ENCODE measurements around the gene SMIM32. TPM values are rescaled to one million over a fixed set of nuclear protein-coding genes. Genes with fewer than 3 reads are reported as not detected.

Gene SMIM32
- total and polyA plus RNA-seq, 2 donors (not counting 1 experiment from before 2014, with no cell fraction given): not detected

- peaks cover 29% of the 10 kb centered on the region for H3K27me3 Mint-ChIP-seq
- H3K4me3 Mint-ChIP-seq: no peak overlapping the region
- no peak for ATAC-seq (ENCODE audit: low read depth)
- CTCF ChIA-PET: no interaction called here
- Histone ChIP-seq H2AFZ (ENCODE audit: insufficient read depth, low read depth, low read length, poor library complexity, severe bottlenecking) (no peak overlapping the region), H4K20me1 (ENCODE audit: control insufficient read depth, insufficient read depth, low read length, poor library complexity, severe bottlenecking) (no peaks in the 10 kb centered on the region), H3K36me3 (replicated peaks in 1 of 2; ENCODE audit: control extremely low read depth in 1 of 2, control insufficient read depth in 1 of 2, extremely low read depth in 1 of 2, insufficient read depth in 2 of 2, low read length in 1 of 2) (no peaks in the 10 kb centered on the region), H3K27ac (ENCODE audit: low read length in 2 of 2) (no peak overlapping the region), H3K4me3 (ENCODE audit: control extremely low read depth in 1 of 5, extremely low read depth in 1 of 5, insufficient read depth in 1 of 5, low read depth in 2 of 5, low read length in 4 of 5) (no peak overlapping the region), H3K79me2 (ENCODE audit: control insufficient read depth, insufficient read depth, low read length) (no peaks in the 10 kb centered on the region), H3K9me3 (ENCODE audit: control extremely low read depth in 1 of 3, control insufficient read depth in 2 of 3, insufficient read depth in 1 of 3, low read length in 2 of 3) (peaks cover 0 to 5% (median 0%) of the 10 kb centered on the region in 3 donors), H3K4me2 (replicated peaks; ENCODE audit: low read depth, low read length, poor library complexity, severe bottlenecking) (no peak overlapping the region), H3K9ac (ENCODE audit: low read length) (no peak overlapping the region), H3K27me3 (replicated peaks in 1 of 4; ENCODE audit: control extremely low read depth in 1 of 4, control insufficient read depth in 3 of 4, insufficient read depth in 4 of 4, low read length in 3 of 4) (peaks cover 0 to 10% (median 1%) of the 10 kb centered on the region in 4 experiments), H3K4me1 (ENCODE audit: control insufficient read depth in 2 of 2, insufficient read depth in 2 of 2, low read length in 2 of 2) (no peaks in the 10 kb centered on the region)
- TF ChIP-seq, protein P1, sequence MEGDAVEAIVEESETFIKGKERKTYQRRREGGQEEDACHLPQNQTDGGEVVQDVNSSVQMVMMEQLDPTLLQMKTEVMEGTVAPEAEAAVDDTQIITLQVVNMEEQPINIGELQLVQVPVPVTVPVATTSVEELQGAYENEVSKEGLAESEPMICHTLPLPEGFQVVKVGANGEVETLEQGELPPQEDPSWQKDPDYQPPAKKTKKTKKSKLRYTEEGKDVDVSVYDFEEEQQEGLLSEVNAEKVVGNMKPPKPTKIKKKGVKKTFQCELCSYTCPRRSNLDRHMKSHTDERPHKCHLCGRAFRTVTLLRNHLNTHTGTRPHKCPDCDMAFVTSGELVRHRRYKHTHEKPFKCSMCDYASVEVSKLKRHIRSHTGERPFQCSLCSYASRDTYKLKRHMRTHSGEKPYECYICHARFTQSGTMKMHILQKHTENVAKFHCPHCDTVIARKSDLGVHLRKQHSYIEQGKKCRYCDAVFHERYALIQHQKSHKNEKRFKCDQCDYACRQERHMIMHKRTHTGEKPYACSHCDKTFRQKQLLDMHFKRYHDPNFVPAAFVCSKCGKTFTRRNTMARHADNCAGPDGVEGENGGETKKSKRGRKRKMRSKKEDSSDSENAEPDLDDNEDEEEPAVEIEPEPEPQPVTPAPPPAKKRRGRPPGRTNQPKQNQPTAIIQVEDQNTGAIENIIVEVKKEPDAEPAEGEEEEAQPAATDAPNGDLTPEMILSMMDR (IDR thresholded peaks at IDR 0.05): no peak
- TF ChIP-seq EZH2 (IDR thresholded peaks at IDR 0.05; ENCODE audit: borderline replicate concordance, insufficient read depth, low read depth, low read length, poor library complexity, severe bottlenecking): no peak
- intact Hi-C loops (cut with micrococcal nuclease): no loop called here
- no peak overlapping the region for H3K27ac Mint-ChIP-seq
- POLR2A ChIA-PET: no interaction called here
- no peaks in the 10 kb centered on the region for H3K4me1 Mint-ChIP-seq
- H3K9me3 Mint-ChIP-seq (ENCODE audit: insufficient read depth): peaks cover 4% of the 10 kb centered on the region
- no peak for DNase-seq
- 67% methylated on average over 1 of the region's 2 CpGs for WGBS (ENCODE audit: insufficient coverage)
These were observed 32.8 kb upstream of the SMIM32 start for GRCh38 chr5:136225796-136226195.

GRCh38 chr5:136222580-136223235, 29.7 kb upstream of the SMIM32 start:
- H3K9me3 Mint-ChIP-seq (ENCODE audit: insufficient read depth): peaks cover 8% of the 10 kb centered on the region
- DNase-seq: no peak
- no peak overlapping the region for H2AFZ ChIP-seq (ENCODE audit: insufficient read depth, low read depth, low read length, poor library complexity, severe bottlenecking)
- H3K79me2 ChIP-seq (ENCODE audit: control insufficient read depth, insufficient read depth, low read length): no peaks in the 10 kb centered on the region
- POLR2A ChIA-PET: no interaction called here
- H3K36me3 ChIP-seq (replicated peaks in 1 of 2; ENCODE audit: control extremely low read depth in 1 of 2, control insufficient read depth in 1 of 2, extremely low read depth in 1 of 2, insufficient read depth in 2 of 2, low read length in 1 of 2): no peaks in the 10 kb centered on the region
- no peak overlapping the region for H3K27ac ChIP-seq (ENCODE audit: low read length in 2 of 2)
- H3K9ac ChIP-seq (ENCODE audit: low read length): no peak overlapping the region
- peaks cover 0 to 10% (median 1%) of the 10 kb centered on the region in 4 experiments for H3K27me3 ChIP-seq (replicated peaks in 1 of 4; ENCODE audit: control extremely low read depth in 1 of 4, control insufficient read depth in 3 of 4, insufficient read depth in 4 of 4, low read length in 3 of 4)
- H3K4me2 ChIP-seq (replicated peaks; ENCODE audit: low read depth, low read length, poor library complexity, severe bottlenecking): no peak overlapping the region
- H3K9me3 ChIP-seq (ENCODE audit: control extremely low read depth in 1 of 3, control insufficient read depth in 2 of 3, insufficient read depth in 1 of 3, low read length in 2 of 3): peaks cover 0 to 14% (median 0%) of the 10 kb centered on the region in 3 donors
- H3K27ac Mint-ChIP-seq: no peak overlapping the region
- CTCF ChIA-PET: interaction anchor here (1.2 kb wide), 1 partner anchor 14 kb away, joined by 3 read pairs; no protein-coding TSS in a partner anchor
- peaks cover 19% of the 10 kb centered on the region for H3K27me3 Mint-ChIP-seq
- no peaks in the 10 kb centered on the region for H3K4me1 Mint-ChIP-seq
- no peak overlapping the region for H3K4me3 Mint-ChIP-seq
- TF ChIP-seq EZH2 (IDR thresholded peaks at IDR 0.05; ENCODE audit: borderline replicate concordance, insufficient read depth, low read depth, low read length, poor library complexity, severe bottlenecking): no peak
- TF ChIP-seq, protein P1 (IDR thresholded peaks at IDR 0.05): no peak
- no peaks in the 10 kb centered on the region for H3K4me1 ChIP-seq (ENCODE audit: control insufficient read depth in 2 of 2, insufficient read depth in 2 of 2, low read length in 2 of 2)
- no peak for ATAC-seq (ENCODE audit: low read depth)
- intact Hi-C loops (cut with micrococcal nuclease): no loop called here
- no peak overlapping the region for H3K4me3 ChIP-seq (ENCODE audit: control extremely low read depth in 1 of 5, extremely low read depth in 1 of 5, insufficient read depth in 1 of 5, low read depth in 2 of 5, low read length in 4 of 5)
- WGBS (ENCODE audit: insufficient coverage): 57% methylated on average over 4 of the region's 4 CpGs
- no peaks in the 10 kb centered on the region for H4K20me1 ChIP-seq (ENCODE audit: control insufficient read depth, insufficient read depth, low read length, poor library complexity, severe bottlenecking)

Data from B cell (primary cell).